Measurements from ENCODE around the gene CSNK2A3. TPM values are rescaled to one million over a fixed set of nuclear protein-coding genes. Genes with fewer than 3 reads are reported as not detected.

CSNK2A3 gene
- total and polyA plus RNA-seq, 2 donors (not counting 1 experiment from before 2014, with no cell fraction given): 0.15 to 0.32 TPM

GRCh38 chr11:11370962-11371303 lies 17.9 kb upstream of the CSNK2A3 start:
- peaks cover 0 to 3% (median 0%) of the 10 kb centered on the region in 3 donors for H3K9me3 ChIP-seq (ENCODE audit: control extremely low read depth in 1 of 3, control insufficient read depth in 2 of 3, insufficient read depth in 1 of 3, low read length in 2 of 3)
- intact Hi-C loops (cut with micrococcal nuclease): no loop called here
- POLR2A ChIA-PET: no interaction called here
- DNase-seq (no peak), ATAC-seq (ENCODE audit: low read depth) (no peak)
- peaks cover 0 to 3% (median 0%) of the 10 kb centered on the region in 4 experiments for H3K27me3 ChIP-seq (replicated peaks in 1 of 4; ENCODE audit: control extremely low read depth in 1 of 4, control insufficient read depth in 3 of 4, insufficient read depth in 4 of 4, low read length in 3 of 4)
- no peak overlapping the region for H3K4me2 ChIP-seq (replicated peaks; ENCODE audit: low read depth, low read length, poor library complexity, severe bottlenecking)
- Mint-ChIP-seq H3K4me1 (no peaks in the 10 kb centered on the region), H3K4me3 (no peak overlapping the region), H3K27me3 (peaks cover 8% of the 10 kb centered on the region), H3K27ac (no peak overlapping the region), H3K9me3 (ENCODE audit: insufficient read depth) (peaks cover 3% of the 10 kb centered on the region)
- H3K79me2 ChIP-seq (ENCODE audit: control insufficient read depth, insufficient read depth, low read length): no peaks in the 10 kb centered on the region
- CTCF ChIA-PET: no interaction called here
- H3K27ac ChIP-seq (ENCODE audit: low read length in 2 of 2): no peak overlapping the region
- H3K4me1 ChIP-seq (ENCODE audit: control insufficient read depth in 2 of 2, insufficient read depth in 2 of 2, low read length in 2 of 2): no peaks in the 10 kb centered on the region
- H4K20me1 ChIP-seq (ENCODE audit: control insufficient read depth, insufficient read depth, low read length, poor library complexity, severe bottlenecking): no peaks in the 10 kb centered on the region
- TF ChIP-seq CTCF (IDR thresholded peaks at IDR 0.05) (no peak), EZH2 (IDR thresholded peaks at IDR 0.05; ENCODE audit: borderline replicate concordance, insufficient read depth, low read depth, low read length, poor library complexity, severe bottlenecking) (no peak)
- H3K4me3 ChIP-seq (ENCODE audit: control extremely low read depth in 1 of 5, extremely low read depth in 1 of 5, insufficient read depth in 1 of 5, low read depth in 2 of 5, low read length in 4 of 5): no peak overlapping the region
- H3K9ac ChIP-seq (ENCODE audit: low read length): no peak overlapping the region
- 86% methylated on average over 6 of the region's 6 CpGs for WGBS (ENCODE audit: insufficient coverage)
- H2AFZ ChIP-seq (ENCODE audit: insufficient read depth, low read depth, low read length, poor library complexity, severe bottlenecking): no peak overlapping the region
- H3K36me3 ChIP-seq (replicated peaks in 1 of 2; ENCODE audit: control extremely low read depth in 1 of 2, control insufficient read depth in 1 of 2, extremely low read depth in 1 of 2, insufficient read depth in 2 of 2, low read length in 1 of 2): no peaks in the 10 kb centered on the region

GRCh38 chr11:11370255-11370961 lies 17.4 kb upstream of the CSNK2A3 start:
- peaks cover 0 to 3% (median 0%) of the 10 kb centered on the region in 3 donors for H3K9me3 ChIP-seq (ENCODE audit: control extremely low read depth in 1 of 3, control insufficient read depth in 2 of 3, insufficient read depth in 1 of 3, low read length in 2 of 3)
- H3K27ac Mint-ChIP-seq: no peak overlapping the region
- no peak overlapping the region for H3K9ac ChIP-seq (ENCODE audit: low read length)
- H3K36me3 ChIP-seq (replicated peaks in 1 of 2; ENCODE audit: control extremely low read depth in 1 of 2, control insufficient read depth in 1 of 2, extremely low read depth in 1 of 2, insufficient read depth in 2 of 2, low read length in 1 of 2): no peaks in the 10 kb centered on the region
- DNase-seq: no peak
- H3K27ac ChIP-seq (ENCODE audit: low read length in 2 of 2): no peak overlapping the region
- no peak overlapping the region for H3K4me3 Mint-ChIP-seq
- H3K4me2 ChIP-seq (replicated peaks; ENCODE audit: low read depth, low read length, poor library complexity, severe bottlenecking): no peak overlapping the region
- H3K27me3 ChIP-seq (replicated peaks in 1 of 4; ENCODE audit: control extremely low read depth in 1 of 4, control insufficient read depth in 3 of 4, insufficient read depth in 4 of 4, low read length in 3 of 4): peaks cover 0 to 3% (median 0%) of the 10 kb centered on the region in 4 experiments
- TF ChIP-seq EZH2 (IDR thresholded peaks at IDR 0.05; ENCODE audit: borderline replicate concordance, insufficient read depth, low read depth, low read length, poor library complexity, severe bottlenecking) (no peak), CTCF (IDR thresholded peaks at IDR 0.05) (no peak)
- ATAC-seq (ENCODE audit: low read depth): no peak
- ChIA-PET CTCF (no interaction called here), POLR2A (no interaction called here)
- peaks cover 3% of the 10 kb centered on the region for H3K9me3 Mint-ChIP-seq (ENCODE audit: insufficient read depth)
- no peak overlapping the region for H2AFZ ChIP-seq (ENCODE audit: insufficient read depth, low read depth, low read length, poor library complexity, severe bottlenecking)
- H3K4me1 Mint-ChIP-seq: no peaks in the 10 kb centered on the region
- H3K4me1 ChIP-seq (ENCODE audit: control insufficient read depth in 2 of 2, insufficient read depth in 2 of 2, low read length in 2 of 2): no peaks in the 10 kb centered on the region
- peaks cover 8% of the 10 kb centered on the region for H3K27me3 Mint-ChIP-seq
- no peak overlapping the region for H3K4me3 ChIP-seq (ENCODE audit: control extremely low read depth in 1 of 5, extremely low read depth in 1 of 5, insufficient read depth in 1 of 5, low read depth in 2 of 5, low read length in 4 of 5)
- no peaks in the 10 kb centered on the region for H4K20me1 ChIP-seq (ENCODE audit: control insufficient read depth, insufficient read depth, low read length, poor library complexity, severe bottlenecking)
- intact Hi-C loops (cut with micrococcal nuclease): no loop called here
- H3K79me2 ChIP-seq (ENCODE audit: control insufficient read depth, insufficient read depth, low read length): no peaks in the 10 kb centered on the region
- WGBS (ENCODE audit: insufficient coverage): 50% methylated on average over 1 of the region's 8 CpGs

Data from B cell (primary cell).